ACC112 (cell line): ENCODE data around the gene SPTB.

Source experiments
- H2AFZ ChIP-seq: fragments of 200-600 bp; sonication (generic); one replicate; pipeline ENCODE4 v1.6.0; 2017; ENCODE audit warnings: antibody characterized with exemption, low read length; ENCODE audit not compliant: unreplicated experiment
- H3K27ac ChIP-seq: fragments of 200-600 bp; sonication (generic); 2 replicates; pipeline ENCODE4 v1.5.1; 2014; ENCODE audit warnings: low read depth, mild to moderate bottlenecking, antibody characterized with exemption, low read length, moderate library complexity
- H3K27me3 ChIP-seq: fragments of 200-600 bp; sonication (generic); 2 replicates; pipeline ENCODE4 v1.6.1; 2014; ENCODE audit warnings: mild to moderate bottlenecking, antibody characterized with exemption, low read length, moderate library complexity, mixed read lengths; ENCODE audit not compliant: insufficient read depth
- H3K36me3 ChIP-seq: fragments of 200-600 bp; sonication (generic); 2 replicates; pipeline ENCODE4 v1.6.1; 2016; ENCODE audit warnings: mild to moderate bottlenecking, antibody characterized with exemption, low read length, moderate library complexity, mixed read lengths; ENCODE audit not compliant: insufficient read depth
- H3K4me1 ChIP-seq: fragments of 200-600 bp; sonication (generic); one replicate; pipeline ENCODE4 v1.6.1; 2016; ENCODE audit warnings: low read length, mixed read lengths; ENCODE audit not compliant: insufficient read depth, unreplicated experiment, control insufficient read depth
- H3K4me3 ChIP-seq: fragments of 200-600 bp; sonication (generic); 2 replicates; pipeline ENCODE4 v1.5.1; 2014; ENCODE audit warnings: mild to moderate bottlenecking, low read depth, low read length
- H3K79me2 ChIP-seq: fragments of 200-600 bp; sonication (generic); one replicate; pipeline ENCODE4 v1.6.0; 2016; ENCODE audit warnings: low read length; ENCODE audit not compliant: control insufficient read depth, unreplicated experiment, insufficient read depth

Gene SPTB

GRCh38 chr14:64879635-64880220, at the start of gene SPTB:
Gene SPTB, minus strand, starts transcription at chr14:64879907. Its CDS starts 56,813 bp downstream, at chr14:64823094.
- Histone ChIP-seq H3K79me2 (no peaks in the 10 kb centered on the region), H2AFZ (peak within 1 kb of the TSS; percentile 76), H3K27me3 (peaks cover 99% of the 10 kb centered on the region), H3K4me3 (peak within 1 kb of the TSS; percentile 75), H3K36me3 (no peaks in the 10 kb centered on the region), H3K27ac (no peak within 1 kb of the TSS), H3K4me1 (no peaks in the 10 kb centered on the region)

GRCh38 chr14:64929014-64929359, 49.3 kb upstream of the SPTB start:
- no peaks in the 10 kb centered on the region for H3K4me1 ChIP-seq
- peaks cover 50% of the 10 kb centered on the region for H3K36me3 ChIP-seq

GRCh38 chr14:64928239-64929013, 48.7 kb upstream of the SPTB start:
- no peaks in the 10 kb centered on the region for H3K27me3 ChIP-seq
- peaks cover 8% of the 10 kb centered on the region for H3K79me2 ChIP-seq
- H3K27ac ChIP-seq: no peak overlapping the region
- H3K4me3 ChIP-seq: no peak overlapping the region
- H3K36me3 ChIP-seq: peaks cover 51% of the 10 kb centered on the region
- no peak overlapping the region for H2AFZ ChIP-seq
- no peaks in the 10 kb centered on the region for H3K4me1 ChIP-seq

More at GRCh38 chr14:64929014-64929359, 49.3 kb upstream of the SPTB start:
- Histone ChIP-seq H2AFZ (no peak overlapping the region), H3K27ac (no peak overlapping the region), H3K79me2 (peaks cover 8% of the 10 kb centered on the region), H3K27me3 (no peaks in the 10 kb centered on the region), H3K4me3 (no peak overlapping the region)

GRCh38 chr14:64927031-64927430, 47.3 kb upstream of the SPTB start:
- H3K27me3 ChIP-seq: no peaks in the 10 kb centered on the region

GRCh38 chr14:64926398-64926995, 46.8 kb upstream of the SPTB start:
- Histone ChIP-seq H3K27ac (no peak overlapping the region), H3K4me1 (peaks cover 1% of the 10 kb centered on the region), H3K27me3 (no peaks in the 10 kb centered on the region), H3K36me3 (peaks cover 35% of the 10 kb centered on the region), H3K4me3 (no peak overlapping the region), H2AFZ (no peak overlapping the region), H3K79me2 (peaks cover 22% of the 10 kb centered on the region)

More at GRCh38 chr14:64927031-64927430, 47.3 kb upstream of the SPTB start:
- Histone ChIP-seq H2AFZ (no peak overlapping the region), H3K27ac (no peak overlapping the region), H3K79me2 (peaks cover 16% of the 10 kb centered on the region), H3K4me1 (no peaks in the 10 kb centered on the region), H3K36me3 (peaks cover 38% of the 10 kb centered on the region), H3K4me3 (no peak overlapping the region)

- peaks cover 46% of the 10 kb centered on the region for H3K79me2 ChIP-seq
- no peaks in the 10 kb centered on the region for H3K27me3 ChIP-seq
- H3K4me1 ChIP-seq: peaks cover 29% of the 10 kb centered on the region
- H3K4me3 ChIP-seq: no peak overlapping the region
- peaks cover 27% of the 10 kb centered on the region for H3K36me3 ChIP-seq
- H3K27ac ChIP-seq: no peak overlapping the region
- no peak overlapping the region for H2AFZ ChIP-seq
Observed at GRCh38 chr14:64923015-64923414, 43.3 kb upstream of the SPTB start.

GRCh38 chr14:64920465-64920864, 40.8 kb upstream of the SPTB start:
- Histone ChIP-seq H2AFZ (no peak overlapping the region), H3K27ac (no peak overlapping the region), H3K27me3 (no peaks in the 10 kb centered on the region), H3K4me1 (peaks cover 44% of the 10 kb centered on the region), H3K79me2 (peaks cover 70% of the 10 kb centered on the region), H3K4me3 (no peak overlapping the region), H3K36me3 (peaks cover 16% of the 10 kb centered on the region)

GRCh38 chr14:64919618-64920017, 39.9 kb upstream of the SPTB start:
- Histone ChIP-seq H3K79me2 (peaks cover 78% of the 10 kb centered on the region), H3K36me3 (peaks cover 12% of the 10 kb centered on the region), H3K27ac (peak overlapping the region; percentile 31), H2AFZ (no peak overlapping the region), H3K4me1 (peaks cover 49% of the 10 kb centered on the region), H3K4me3 (no peak overlapping the region), H3K27me3 (no peaks in the 10 kb centered on the region)

- H3K36me3 ChIP-seq: peaks cover 10% of the 10 kb centered on the region
- peak overlapping the region; percentile 31 for H3K27ac ChIP-seq
- peaks cover 49% of the 10 kb centered on the region for H3K4me1 ChIP-seq
- H3K27me3 ChIP-seq: no peaks in the 10 kb centered on the region
- peaks cover 79% of the 10 kb centered on the region for H3K79me2 ChIP-seq
- no peak overlapping the region for H2AFZ ChIP-seq
- H3K4me3 ChIP-seq: no peak overlapping the region
Observed at GRCh38 chr14:64919215-64919614, 39.5 kb upstream of the SPTB start.

GRCh38 chr14:64918216-64918615, 38.5 kb upstream of the SPTB start:
- H2AFZ ChIP-seq: no peak overlapping the region
- peaks cover 49% of the 10 kb centered on the region for H3K4me1 ChIP-seq

More at GRCh38 chr14:64918216-64918615, 38.5 kb upstream of the SPTB start:
- Histone ChIP-seq H3K4me3 (0 out of 2 replicates have a peak overlapping the region, but pooled peaks have one; percentile 0), H3K27ac (peak overlapping the region; percentile 31), H3K79me2 (peaks cover 75% of the 10 kb centered on the region), H3K36me3 (peaks cover 4% of the 10 kb centered on the region; the same call in 1 of the 2 replicates), H3K27me3 (no peaks in the 10 kb centered on the region)
